Lower lobe of right lung (tissue), 2 donors: Measurements from ENCODE around the gene VENTX. TPM values are rescaled to one million over a fixed set of nuclear protein-coding genes. Genes with fewer than 3 reads are reported as not detected.

Experiments
- ATAC-seq, 2 donors: fragments of 200-7000 bp; cut with Tn5 transposase; one replicate each; pipeline ENCODE4 v1.9.1; 2020 to 2022; ENCODE audit warnings: mild to moderate bottlenecking in 2 of 2, moderate library complexity in 2 of 2
- DNase-seq: peaks from one replicate; pipeline ENCODE4 v3.0.0-alpha.2; 2020
- H3K27ac ChIP-seq: fragments of 200-600 bp; one replicate; pipeline ENCODE4 v1.8.0; 2022
- H3K27me3 ChIP-seq: fragments of 200-600 bp; one replicate; pipeline ENCODE4 v1.8.0; 2022; ENCODE audit warnings: low read depth
- H3K36me3 ChIP-seq: fragments of 200-600 bp; one replicate; pipeline ENCODE4 v1.8.0; 2022; ENCODE audit warnings: mild to moderate bottlenecking
- H3K4me1 ChIP-seq: fragments of 200-600 bp; one replicate; pipeline ENCODE4 v1.8.0; 2022
- H3K4me3 ChIP-seq: fragments of 200-600 bp; one replicate; pipeline ENCODE4 v1.8.0; 2022; ENCODE audit warnings: mild to moderate bottlenecking
- H3K9me3 ChIP-seq: fragments of 200-600 bp; one replicate; pipeline ENCODE4 v1.8.0; 2022
- intact Hi-C: fragments of 100-400 bp; cut with DNase I; formaldehyde crosslinking; loops from one replicate; pipeline ENCODE4 v1.11.0; 2022
- long read RNA-seq: library from polyadenylated mRNA; unstranded; transcript quantifications from one replicate; pipeline ENCODE4 v2.0.0, GENCODE V29; 2021
- total RNA-seq: library from RNA; stranded (reverse); fragmentation: NEBNext Ultra II Directional; extraction: Animal tissue kit (Norgen Biotek cat#: 25700); gene quantifications from one replicate; pipeline ENCODE4 v1.2.1, GENCODE V29; 2021
- TF ChIP-seq, protein P1 (sequence below): fragments of 200-600 bp; IDR thresholded peaks from one replicate; pipeline ENCODE4 v1.8.0; 2022; ENCODE audit warnings: antibody characterized with exemption, mild to moderate bottlenecking
- donor health status: DM: no; HTN: yes; CAD: no; lungs with severe emphysema.

VENTX gene, protein sequence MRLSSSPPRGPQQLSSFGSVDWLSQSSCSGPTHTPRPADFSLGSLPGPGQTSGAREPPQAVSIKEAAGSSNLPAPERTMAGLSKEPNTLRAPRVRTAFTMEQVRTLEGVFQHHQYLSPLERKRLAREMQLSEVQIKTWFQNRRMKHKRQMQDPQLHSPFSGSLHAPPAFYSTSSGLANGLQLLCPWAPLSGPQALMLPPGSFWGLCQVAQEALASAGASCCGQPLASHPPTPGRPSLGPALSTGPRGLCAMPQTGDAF
- total RNA-seq: 4.5 TPM
- long read RNA-seq, partial matches to known transcripts: 3 of 3 reads
- long read RNA-seq, other reads (novel, unspliced or antisense): 0 of 3 reads

- no peak within 1 kb of the TSS for H3K27ac ChIP-seq
- H3K27me3 ChIP-seq: peaks cover 82% of the 10 kb centered on the region
- DNase-seq (no peak), ATAC-seq (no peak)
- intact Hi-C loops: no loop called here
- H3K4me1 ChIP-seq: peaks cover 32% of the 10 kb centered on the region
- no peaks in the 10 kb centered on the region for H3K36me3 ChIP-seq
- H3K9me3 ChIP-seq: no peaks in the 10 kb centered on the region
- TF ChIP-seq, protein P1, sequence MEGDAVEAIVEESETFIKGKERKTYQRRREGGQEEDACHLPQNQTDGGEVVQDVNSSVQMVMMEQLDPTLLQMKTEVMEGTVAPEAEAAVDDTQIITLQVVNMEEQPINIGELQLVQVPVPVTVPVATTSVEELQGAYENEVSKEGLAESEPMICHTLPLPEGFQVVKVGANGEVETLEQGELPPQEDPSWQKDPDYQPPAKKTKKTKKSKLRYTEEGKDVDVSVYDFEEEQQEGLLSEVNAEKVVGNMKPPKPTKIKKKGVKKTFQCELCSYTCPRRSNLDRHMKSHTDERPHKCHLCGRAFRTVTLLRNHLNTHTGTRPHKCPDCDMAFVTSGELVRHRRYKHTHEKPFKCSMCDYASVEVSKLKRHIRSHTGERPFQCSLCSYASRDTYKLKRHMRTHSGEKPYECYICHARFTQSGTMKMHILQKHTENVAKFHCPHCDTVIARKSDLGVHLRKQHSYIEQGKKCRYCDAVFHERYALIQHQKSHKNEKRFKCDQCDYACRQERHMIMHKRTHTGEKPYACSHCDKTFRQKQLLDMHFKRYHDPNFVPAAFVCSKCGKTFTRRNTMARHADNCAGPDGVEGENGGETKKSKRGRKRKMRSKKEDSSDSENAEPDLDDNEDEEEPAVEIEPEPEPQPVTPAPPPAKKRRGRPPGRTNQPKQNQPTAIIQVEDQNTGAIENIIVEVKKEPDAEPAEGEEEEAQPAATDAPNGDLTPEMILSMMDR: no peak
- peak within 1 kb of the TSS; percentile 45 for H3K4me3 ChIP-seq
These were observed at the start of gene VENTX for GRCh38 chr10:133237588-133238465. VENTX (plus strand) TSS chr10:133237855; CDS start chr10:133237915, 60 bp downstream.

DNA sequence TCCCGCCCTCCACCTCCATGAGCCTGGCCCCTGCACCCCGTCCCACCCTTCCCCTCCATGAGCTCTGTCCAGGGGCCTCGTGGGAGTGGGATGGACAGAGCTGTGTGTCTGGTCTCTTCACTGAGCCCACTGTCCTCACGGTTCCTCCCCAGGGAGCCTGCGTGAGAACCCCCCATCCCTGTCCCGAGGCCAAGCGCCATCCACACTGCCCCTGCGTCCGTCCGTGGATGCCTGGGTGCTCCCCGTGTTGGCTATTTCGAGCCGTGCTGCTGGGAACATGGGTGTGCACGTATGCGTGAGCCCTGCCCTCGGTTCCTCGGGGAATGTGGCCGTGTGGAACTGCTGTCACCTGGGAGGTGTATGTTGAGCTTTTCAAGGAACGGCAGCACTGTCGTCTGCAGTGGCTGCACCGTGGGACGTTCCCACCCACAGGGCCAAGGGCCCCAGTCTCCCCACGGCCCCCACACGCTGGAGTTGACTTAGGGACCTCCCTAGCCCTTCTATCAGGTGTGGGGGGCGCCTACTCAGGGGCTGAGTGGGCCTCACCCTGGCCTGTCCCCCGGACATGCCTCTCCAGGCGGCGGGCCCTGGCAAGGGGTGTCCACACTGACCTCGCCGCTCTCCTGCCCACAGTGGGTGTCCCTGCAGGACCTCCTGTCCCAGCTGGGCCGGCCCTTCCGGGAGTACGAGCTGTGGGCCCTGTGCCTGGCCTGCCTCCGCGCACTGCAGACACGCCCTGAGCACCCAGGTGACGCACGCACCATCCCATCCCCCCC, 49.6 kb upstream of the VENTX start:
- Histone ChIP-seq H3K4me1 (no peaks in the 10 kb centered on the region), H3K27ac (no peak overlapping the region), H3K36me3 (no peaks in the 10 kb centered on the region), H3K9me3 (no peaks in the 10 kb centered on the region), H3K27me3 (peaks cover 6% of the 10 kb centered on the region), H3K4me3 (no peak overlapping the region)
- ATAC-seq (no peak), DNase-seq (no peak)
- intact Hi-C loops: no loop called here
- TF ChIP-seq, protein P1: no peak

DNA sequence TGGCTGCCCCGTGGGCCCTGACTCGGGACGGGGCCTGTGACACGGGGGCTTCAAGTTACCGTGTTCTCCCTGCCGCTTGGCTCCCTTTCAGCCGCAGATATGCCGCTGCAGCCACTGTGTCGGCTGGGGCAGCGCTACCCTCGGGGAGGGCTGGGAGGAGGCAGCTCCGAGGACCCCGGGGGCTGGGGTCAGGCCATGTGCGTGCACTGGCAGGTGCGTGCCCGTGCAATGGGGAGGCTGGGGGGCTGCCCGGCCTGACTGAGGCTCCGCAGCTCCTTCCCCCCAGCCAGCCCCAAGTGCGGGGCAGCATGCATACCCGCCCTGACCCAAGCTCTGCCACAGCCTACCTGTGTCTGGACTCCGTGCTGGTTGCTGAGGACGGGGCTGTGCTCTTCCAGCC, 48.4 kb upstream of the VENTX start:
- TF ChIP-seq, protein P1: no peak
- no peak overlapping the region for H3K4me3 ChIP-seq

DNA sequence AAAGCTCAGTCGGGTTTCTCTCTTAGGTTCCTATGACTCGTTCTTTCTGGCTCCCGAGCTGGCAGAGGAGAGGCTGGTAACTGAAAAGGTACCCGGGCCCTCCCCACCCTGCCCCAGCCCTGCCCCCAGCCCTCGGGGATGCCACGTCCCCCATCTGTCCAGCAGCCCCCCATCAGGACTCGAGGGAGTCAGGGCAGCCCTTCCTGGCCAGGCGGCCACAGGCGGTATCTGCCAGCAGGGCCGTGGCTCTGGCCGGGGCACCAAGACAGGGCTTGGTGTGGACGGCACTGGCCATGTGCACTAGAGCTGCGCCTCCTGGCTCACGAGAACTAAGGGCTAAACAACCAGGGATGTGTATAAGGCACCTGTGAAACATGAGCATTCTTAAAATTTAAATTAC, 47.9 kb upstream of the VENTX start:
- TF ChIP-seq, protein P1: no peak
- Histone ChIP-seq H3K27ac (no peak overlapping the region), H3K27me3 (peaks cover 6% of the 10 kb centered on the region), H3K4me3 (no peak overlapping the region), H3K36me3 (no peaks in the 10 kb centered on the region), H3K9me3 (no peaks in the 10 kb centered on the region), H3K4me1 (no peaks in the 10 kb centered on the region)
- intact Hi-C loops: no loop called here
- DNase-seq (no peak), ATAC-seq (no peak)

More for the DNA sequence above, 48.4 kb upstream of the VENTX start:
- peaks cover 6% of the 10 kb centered on the region for H3K27me3 ChIP-seq
- H3K27ac ChIP-seq: no peak overlapping the region
- no peak for ATAC-seq
- no peaks in the 10 kb centered on the region for H3K4me1 ChIP-seq
- intact Hi-C loops: no loop called here
- DNase-seq: no peak
- H3K9me3 ChIP-seq: no peaks in the 10 kb centered on the region
- no peaks in the 10 kb centered on the region for H3K36me3 ChIP-seq

GRCh38 chr10:133190225-133190624, 47.4 kb upstream of the VENTX start:
- Histone ChIP-seq H3K27ac (no peak overlapping the region), H3K27me3 (peaks cover 6% of the 10 kb centered on the region), H3K9me3 (no peaks in the 10 kb centered on the region), H3K4me1 (no peaks in the 10 kb centered on the region), H3K4me3 (no peak overlapping the region), H3K36me3 (no peaks in the 10 kb centered on the region)
- no peak for ATAC-seq
- TF ChIP-seq, protein P1: no peak
- no peak for DNase-seq
- intact Hi-C loops: no loop called here
